T-helper 22 cell (primary cell): Measurements from ENCODE around the gene TLE3.

Experiments used
- DNase-seq: peaks from one replicate; pipeline ENCODE4 v3.0.0-alpha.2; 2020; ENCODE audit warnings: low read depth

The TLE3 gene

DNA sequence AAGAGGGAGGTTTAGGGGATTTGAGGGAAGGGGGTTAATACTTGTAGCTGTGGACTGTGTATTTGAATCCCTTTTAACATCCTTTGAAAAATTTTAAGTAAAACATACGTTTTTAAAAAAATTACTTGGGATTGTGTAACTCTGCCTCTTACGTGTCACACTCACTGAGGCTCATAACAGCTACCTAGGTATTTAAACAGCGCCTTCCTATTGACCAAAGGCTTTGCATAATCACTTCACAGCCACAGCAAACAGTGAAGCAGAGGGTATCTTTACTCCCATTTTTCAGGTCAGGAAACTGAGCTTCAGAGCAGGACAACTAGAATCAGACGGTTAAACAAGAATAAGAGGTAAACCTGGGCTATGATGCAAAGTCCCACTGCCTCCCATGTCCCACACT is 95.9 kb downstream of the TLE3 start:
- DNase-seq = no peak

DNA sequence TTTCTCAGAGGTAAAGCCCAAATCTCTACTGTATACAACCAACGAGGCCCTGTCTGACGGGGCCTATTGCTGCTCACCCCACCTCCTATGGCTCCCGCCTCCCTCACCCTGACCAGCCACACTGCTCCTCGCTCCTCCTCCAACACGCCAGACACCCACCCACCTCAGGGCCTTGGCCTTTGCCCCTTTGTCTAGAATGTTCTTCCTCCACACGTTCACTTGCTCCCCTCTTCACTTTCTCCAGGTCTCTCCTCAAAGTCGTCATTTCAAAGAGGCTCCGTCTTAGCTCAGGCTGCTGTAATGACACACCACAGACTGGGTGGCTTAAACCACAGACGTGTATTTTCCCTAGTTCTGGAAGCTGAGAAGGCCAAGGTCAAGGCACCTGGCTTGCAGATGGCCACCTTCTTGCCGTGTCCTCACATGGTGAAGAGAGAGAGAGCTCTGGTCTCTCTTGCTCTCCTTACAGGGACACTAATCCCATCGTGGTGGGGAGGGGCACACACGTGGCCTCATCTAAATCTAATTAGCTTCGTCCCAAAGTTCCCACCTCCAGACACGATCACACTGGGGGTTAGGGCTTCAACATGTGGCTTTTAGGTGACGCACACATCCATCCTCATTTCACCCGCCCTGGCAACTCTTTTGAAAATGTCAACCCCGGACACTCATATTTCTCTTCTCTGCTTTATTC is 98.2 kb downstream of the TLE3 start:
- DNase-seq = no peak

DNA sequence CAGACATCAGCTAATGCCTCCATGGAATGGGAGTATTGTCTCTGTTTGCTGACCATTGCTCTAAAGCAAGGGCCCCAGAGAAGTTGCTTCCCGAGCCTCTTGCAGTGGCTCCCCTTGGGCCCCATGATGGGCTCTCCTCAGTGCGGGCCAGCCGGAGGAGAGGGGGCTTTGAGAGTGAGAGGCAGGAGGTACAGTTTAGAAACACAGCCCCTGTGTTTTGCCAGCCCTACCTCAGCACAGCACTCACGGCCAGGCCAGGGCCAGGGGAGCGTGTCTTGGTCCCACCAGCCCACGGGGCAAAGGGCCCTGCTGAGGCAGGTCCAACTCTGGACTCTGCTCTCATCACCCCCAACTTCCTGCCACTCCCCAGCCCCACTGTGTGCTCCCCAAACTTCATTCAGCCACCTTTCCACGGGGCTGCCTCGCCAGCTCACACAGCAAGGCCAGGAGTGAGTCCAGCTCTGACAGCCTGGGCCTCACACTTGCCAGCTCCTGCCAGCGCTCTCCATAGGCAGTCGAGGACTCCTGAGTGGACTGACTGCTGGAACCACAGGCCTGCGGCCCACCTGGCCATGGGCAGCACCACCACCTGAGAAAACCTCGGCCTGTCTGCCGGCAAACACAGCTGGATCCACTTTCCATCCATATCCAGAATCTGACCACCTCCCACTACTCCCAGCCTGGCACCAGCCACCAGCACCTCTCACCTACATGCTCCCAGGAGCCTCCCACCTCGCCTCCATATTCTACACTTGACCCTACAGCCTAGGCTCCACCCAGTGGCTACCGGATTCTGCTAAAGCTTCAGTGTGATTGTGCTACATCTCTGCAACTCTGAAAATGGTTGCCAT is 99.0 kb downstream of the TLE3 start:
- DNase-seq = no peak

DNA sequence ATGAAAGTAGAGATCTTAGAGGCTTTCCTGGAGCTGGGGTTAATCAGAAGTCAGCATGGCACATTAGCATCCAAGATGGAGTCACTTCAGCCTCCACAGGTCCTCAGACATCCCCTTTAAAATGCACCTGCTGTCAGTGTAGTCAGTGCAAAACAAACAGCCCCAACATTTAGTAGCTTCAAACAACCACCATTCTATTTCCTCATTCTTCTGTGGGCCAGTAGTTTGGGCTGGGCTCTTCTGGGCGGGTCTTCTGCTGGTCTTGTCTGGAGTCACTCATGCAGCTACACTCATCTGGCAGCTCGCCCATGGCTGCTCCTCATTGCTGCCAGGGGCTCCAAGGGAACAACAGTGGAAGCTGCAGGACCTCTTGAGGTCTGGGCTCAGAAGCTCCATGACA is 99.9 kb downstream of the TLE3 start:
- DNase-seq = no peak
